WTC11 (cell line): Measurements from ENCODE around the gene THAP3. TPM values are rescaled to one million over a fixed set of nuclear protein-coding genes. Genes with fewer than 3 reads are reported as not detected.

Source experiments
- ATAC-seq: fragments of 200-7000 bp; cut with Tn5 transposase; 2 replicates; pipeline ENCODE4 v1.10.0; 2021; ENCODE audit warnings: mild to moderate bottlenecking, moderate library complexity
- CTCF ChIA-PET: fragments of 300-600 bp; sonication (Branson Sonifier 250); formaldehyde crosslinking; loops from one replicate; lab custom pipeline; 2021; ENCODE audit warnings: antibody characterized with exemption; lab: Charles Lee
- POLR2A ChIA-PET: fragments of 350-600 bp; sonication (Branson Sonifier 250); formaldehyde crosslinking; loops from one replicate; lab custom pipeline; 2021; ENCODE audit warnings: antibody characterized with exemption; lab: Charles Lee
- DNase-seq: peaks from one replicate; pipeline ENCODE4 v3.0.0; 2021; ENCODE audit warnings: low spot score
- H3K27ac Mint-ChIP-seq: 2 replicates; pipeline ENCODE4 v1.8.0; 2021; ENCODE audit warnings: mixed read lengths
- H3K27me3 Mint-ChIP-seq: 2 replicates; pipeline ENCODE4 v1.8.0; 2021; ENCODE audit warnings: low read depth, mild to moderate bottlenecking, moderate library complexity, mixed read lengths
- H3K36me3 Mint-ChIP-seq: 2 replicates; pipeline ENCODE4 v1.8.0; 2021; ENCODE audit warnings: mixed read lengths
- H3K4me1 Mint-ChIP-seq: 2 replicates; pipeline ENCODE4 v1.8.0; 2022; ENCODE audit warnings: mixed read lengths
- H3K4me3 Mint-ChIP-seq: 2 replicates; pipeline ENCODE4 v1.8.0; 2021; ENCODE audit warnings: mild to moderate bottlenecking, moderate library complexity, mixed read lengths
- H3K9me3 Mint-ChIP-seq: 2 replicates; pipeline ENCODE4 v1.8.0; 2021; ENCODE audit warnings: mixed read lengths
- AR ChIP-seq: fragments of 250-450 bp; sonication (Bioruptor Pico); IDR thresholded peaks from 2 replicates; pipeline ENCODE4 v1.9.0; 2021; ENCODE audit warnings: mild to moderate bottlenecking
- CREB1 ChIP-seq: sonication (generic); formaldehyde crosslinking; IDR thresholded peaks from 2 replicates; pipeline ENCODE4 v1.8.0; 2023; ENCODE audit warnings: mild to moderate bottlenecking, missing genetic modification reagents
- E2F4 ChIP-seq: sonication (generic); formaldehyde crosslinking; IDR thresholded peaks from 2 replicates; pipeline ENCODE4 v1.8.1; 2022; ENCODE audit warnings: low read depth, mild to moderate bottlenecking, moderate library complexity, missing genetic modification reagents, borderline replicate concordance
- ESRRA ChIP-seq: sonication (generic); formaldehyde crosslinking; IDR thresholded peaks from 2 replicates; pipeline ENCODE4 v1.8.1; 2022; ENCODE audit warnings: mild to moderate bottlenecking, missing genetic modification reagents, borderline replicate concordance
- HMGA2 ChIP-seq: fragments of 250-450 bp; sonication (Bioruptor Pico); IDR thresholded peaks from 2 replicates; pipeline ENCODE4 v1.4.0; 2021; ENCODE audit warnings: mild to moderate bottlenecking, moderate library complexity
- IRF1 ChIP-seq: sonication (generic); formaldehyde crosslinking; IDR thresholded peaks from 2 replicates; pipeline ENCODE4 v1.8.0; 2023; ENCODE audit warnings: missing genetic modification reagents
- KAT7 ChIP-seq: sonication (generic); formaldehyde crosslinking; IDR thresholded peaks from 2 replicates; pipeline ENCODE4 v1.8.1; 2023; ENCODE audit warnings: missing genetic modification reagents, mild to moderate bottlenecking, borderline replicate concordance
- SMAD4 ChIP-seq: sonication (generic); formaldehyde crosslinking; IDR thresholded peaks from 2 replicates; pipeline ENCODE4 v1.8.0; 2022; ENCODE audit warnings: mild to moderate bottlenecking, missing genetic modification reagents
- SP1 ChIP-seq: sonication (generic); formaldehyde crosslinking; conservative IDR thresholded peaks from 2 replicates; pipeline ENCODE4 v1.8.1; 2022; ENCODE audit warnings: missing genetic modification reagents
- TCF7 ChIP-seq: sonication (generic); formaldehyde crosslinking; IDR thresholded peaks from 2 replicates; pipeline ENCODE4 v1.8.0; 2022; ENCODE audit warnings: mild to moderate bottlenecking, low read depth, missing genetic modification reagents, moderate library complexity
- ZBTB43 ChIP-seq: sonication (generic); formaldehyde crosslinking; IDR thresholded peaks from 2 replicates; pipeline ENCODE4 v1.8.1; 2023; ENCODE audit warnings: mild to moderate bottlenecking, missing genetic modification reagents
- ZNF263 ChIP-seq: sonication (generic); formaldehyde crosslinking; IDR thresholded peaks from 2 replicates; pipeline ENCODE4 v1.8.1; 2022; ENCODE audit warnings: low read depth, mild to moderate bottlenecking, moderate library complexity, missing genetic modification reagents
- ZNF671 ChIP-seq: fragments of 250-450 bp; sonication (Bioruptor Pico); IDR thresholded peaks from 2 replicates; pipeline ENCODE4 v1.8.0; 2021; ENCODE audit warnings: mild to moderate bottlenecking
- total RNA-seq: library from RNA; stranded (reverse); gene quantifications from 3 replicates; pipeline ENCODE4 v1.2.3, GENCODE V29; 2021

THAP3 gene
- total RNA-seq, 1 experiment from 2014 or later, result 14.8 TPM

GRCh38 chr1:6658359-6659060, 33.8 kb downstream of the THAP3 start:
- CTCF ChIA-PET, result interaction anchor here (0.8 kb wide), 1 partner anchor 43 kb away, joined by 3 read pairs; the partner anchor contains the start of gene DNAJC11
- H3K36me3 Mint-ChIP-seq, result peaks cover 37% of the 10 kb centered on the region
- H3K4me3 Mint-ChIP-seq, result no peak overlapping the region
- H3K27me3 Mint-ChIP-seq, result no peaks in the 10 kb centered on the region
- DNase-seq, result no peak
- no peak for TF ChIP-seq ZBTB43
- TF ChIP-seq E2F4 (CRISPR knock-in tag), result no peak
- no peak for TF ChIP-seq ZNF263 (CRISPR knock-in tag)
- TF ChIP-seq TCF7, result no peak
- no peak for TF ChIP-seq SP1 (CRISPR knock-in tag)
- TF ChIP-seq ESRRA, result no peak
- no peak for TF ChIP-seq HMGA2 (CRISPR knock-in tag)
- TF ChIP-seq SMAD4 (CRISPR knock-in tag), result no peak
- no peak for TF ChIP-seq KAT7 (CRISPR knock-in tag)
- TF ChIP-seq IRF1, result no peak
- TF ChIP-seq, all 79 proteins: peak for 0
- Mint-ChIP-seq H3K27ac (no peak overlapping the region), H3K9me3 (peaks cover 8% of the 10 kb centered on the region; the same call in 1 of the 2 replicates), H3K4me1 (no peaks in the 10 kb centered on the region)
- POLR2A ChIA-PET, result no interaction called here
- ATAC-seq, result no peak

GRCh38 chr1:6660415-6661049, 35.9 kb downstream of the THAP3 start:
- CTCF ChIA-PET, result no interaction called here
- H3K27ac Mint-ChIP-seq, result no peak overlapping the region
- no peaks in the 10 kb centered on the region for H3K4me1 Mint-ChIP-seq

More at GRCh38 chr1:6660415-6661049, 35.9 kb downstream of the THAP3 start:
- ATAC-seq, result no peak
- no peak overlapping the region for H3K4me3 Mint-ChIP-seq
- DNase-seq, result no peak
- H3K9me3 Mint-ChIP-seq, result peaks cover 9% of the 10 kb centered on the region; the same call in 1 of the 2 replicates
- TF ChIP-seq ZNF671 (CRISPR knock-in tag) (no peak), CREB1 (CRISPR knock-in tag) (no peak), AR (CRISPR knock-in tag) (no peak), HMGA2 (CRISPR knock-in tag) (no peak)
- no peaks in the 10 kb centered on the region for H3K27me3 Mint-ChIP-seq
- POLR2A ChIA-PET, result no interaction called here
- H3K36me3 Mint-ChIP-seq, result peaks cover 43% of the 10 kb centered on the region
